Thymus (tissue), 14 donors: ENCODE measurements around the gene TFG. TPM values are rescaled to one million over a fixed set of nuclear protein-coding genes. Genes with fewer than 3 reads are reported as not detected.
A peak's percentile ranks its signal among the peaks of the same experiment; 100 is the strongest.
"Not testable (repeated sequence)": the region's sequence is repeated elsewhere in the genome, so short reads cannot be mapped to it uniquely, and the experiment has no call there.

Experiments used
- DNase-seq, 9 donors: peaks; one replicate each; pipeline ENCODE4 v3.0.0-alpha.2; 2013; ENCODE audit warnings: low spot score in 9 of 9, low read depth in 6 of 9, missing footprints in 1 of 9
- H3K27ac ChIP-seq, 2 donors: one replicate each; pipeline ENCODE4 v1.5.1; 2013; ENCODE audit warnings: control low read depth in 1 of 2, low read depth in 1 of 2, low read length in 1 of 2, mild to moderate bottlenecking in 1 of 2, moderate library complexity in 1 of 2
- H3K27me3 ChIP-seq, 2 donors: one replicate each; pipeline ENCODE4 v1.5.1; 2013; ENCODE audit warnings: low read length in 1 of 2; ENCODE audit not compliant: control insufficient read depth in 2 of 2, insufficient read depth in 1 of 2
- H3K36me3 ChIP-seq, 2 donors: one replicate each; pipeline ENCODE4 v1.5.1; 2013; ENCODE audit warnings: low read length in 1 of 2, mild to moderate bottlenecking in 1 of 2, moderate library complexity in 1 of 2; ENCODE audit not compliant: control insufficient read depth in 2 of 2, insufficient read depth in 2 of 2
- H3K4me1 ChIP-seq, 2 donors: one replicate each; pipeline ENCODE4 v1.5.1; 2013; ENCODE audit warnings: low read length in 2 of 2; ENCODE audit not compliant: control insufficient read depth in 2 of 2, insufficient read depth in 2 of 2
- H3K4me3 ChIP-seq, 2 donors: one replicate each; pipeline ENCODE4 v1.5.1; 2013; ENCODE audit warnings: low read length in 2 of 2, control low read depth in 1 of 2, mild to moderate bottlenecking in 1 of 2
- H3K9me3 ChIP-seq, 2 donors: one replicate each; pipeline ENCODE4 v1.5.1; 2013; ENCODE audit warnings: low read length in 1 of 2, mild to moderate bottlenecking in 1 of 2; ENCODE audit not compliant: control insufficient read depth in 2 of 2, insufficient read depth in 1 of 2
- WGBS: extraction: QIAGEN DNeasy Blood & Tissue Kit; methylation state at CpG from one replicate; pipeline ENCODE4 v1.1.7; 2013; 5-methylcytosine and 5-hydroxymethylcytosine counted together
- long read RNA-seq, 10 donors: transcript quantifications; one replicate each; lab custom pipeline, GENCODE V29; 2026
- polyA plus RNA-seq: library from polyadenylated mRNA; stranded (reverse); fragments of 200-250 nt; gene quantifications from one replicate; pipeline ENCODE4 v1.2.3, GENCODE V29; 2013
- total RNA-seq: library from RNA; stranded (reverse); fragments of 120-200 nt; gene quantifications from one replicate; pipeline ENCODE4 v1.2.4, GENCODE V29; 2013
- donor health status: healthy.

The TFG gene
- total RNA-seq (23.6 TPM), polyA plus RNA-seq (77.9 TPM)
- long read RNA-seq, donor 1, partial matches to known transcripts: 0 of 2 reads
- long read RNA-seq, donor 1, other reads (novel, unspliced or antisense): 0 of 2 reads
- long read RNA-seq, donor 2, transcript TFG-208 (8 exons, 1,696 nt): minor isoform, 6 of 51 reads
- long read RNA-seq, donor 2, transcript TFG-204 (8 exons, 1,783 nt): minor isoform, 9 of 51 reads
- long read RNA-seq, donor 2, transcript TFG-201 (8 exons, 1,978 nt): major isoform, 21 of 51 reads
- long read RNA-seq, donor 2, transcript TFG-206 (2 exons, 3,271 nt): minor isoform, 5 of 51 reads
- long read RNA-seq, donor 2, partial matches to known transcripts: 6 of 51 reads
- long read RNA-seq, donor 2, other reads (novel, unspliced or antisense): 0 of 51 reads
- long read RNA-seq, donor 3, transcript TFG-201 (8 exons, 1,978 nt): major isoform, 14 of 23 reads
- long read RNA-seq, donor 3, transcript TFG-208 (8 exons, 1,696 nt): minor isoform, 5 of 23 reads
- long read RNA-seq, donor 3, partial matches to known transcripts: 0 of 23 reads
- long read RNA-seq, donor 3, other reads (novel, unspliced or antisense): 0 of 23 reads
- long read RNA-seq, donor 4, transcript TFG-201 (8 exons, 1,978 nt): major isoform, 6 of 9 reads
- long read RNA-seq, donor 4, partial matches to known transcripts: 0 of 9 reads
- long read RNA-seq, donor 4, other reads (novel, unspliced or antisense): 0 of 9 reads
- long read RNA-seq, donor 5, transcript TFG-206 (2 exons, 3,271 nt): minor isoform, 10 of 43 reads
- long read RNA-seq, donor 5, transcript TFG-208 (8 exons, 1,696 nt): minor isoform, 6 of 43 reads
- long read RNA-seq, donor 5, transcript TFG-201 (8 exons, 1,978 nt): major isoform, 18 of 43 reads
- long read RNA-seq, donor 5, partial matches to known transcripts: 6 of 43 reads
- long read RNA-seq, donor 5, other reads (novel, unspliced or antisense): 0 of 43 reads
- long read RNA-seq, donor 6, transcript TFG-201 (8 exons, 1,978 nt): major isoform, 6 of 18 reads
- long read RNA-seq, donor 6, transcript TFG-204 (8 exons, 1,783 nt): minor isoform, 5 of 18 reads
- long read RNA-seq, donor 6, partial matches to known transcripts: 0 of 18 reads
- long read RNA-seq, donor 6, other reads (novel, unspliced or antisense): 0 of 18 reads
- long read RNA-seq, donor 7, transcript TFG-208 (8 exons, 1,696 nt): minor isoform, 5 of 65 reads
- long read RNA-seq, donor 7, transcript TFG-204 (8 exons, 1,783 nt): minor isoform, 5 of 65 reads
- long read RNA-seq, donor 7, transcript TFG-201 (8 exons, 1,978 nt): major isoform, 13 of 65 reads
- long read RNA-seq, donor 7, partial matches to known transcripts: 39 of 65 reads
- long read RNA-seq, donor 7, other reads (novel, unspliced or antisense): 0 of 65 reads
- long read RNA-seq, donor 8, transcript TFG-201 (8 exons, 1,978 nt): major isoform, 10 of 18 reads
- long read RNA-seq, donor 8, partial matches to known transcripts: 0 of 18 reads
- long read RNA-seq, donor 8, other reads (novel, unspliced or antisense): 0 of 18 reads
- long read RNA-seq, donor 9, partial matches to known transcripts: 0 of 11 reads
- long read RNA-seq, donor 9, other reads (novel, unspliced or antisense): 0 of 11 reads
- long read RNA-seq, donor 10, transcript TFG-201 (8 exons, 1,978 nt): minor isoform, 5 of 15 reads
- long read RNA-seq, donor 10, transcript TFG-208 (8 exons, 1,696 nt): major isoform, 6 of 15 reads
- long read RNA-seq, donor 10, partial matches to known transcripts: 0 of 15 reads
- long read RNA-seq, donor 10, other reads (novel, unspliced or antisense): 0 of 15 reads

DNA sequence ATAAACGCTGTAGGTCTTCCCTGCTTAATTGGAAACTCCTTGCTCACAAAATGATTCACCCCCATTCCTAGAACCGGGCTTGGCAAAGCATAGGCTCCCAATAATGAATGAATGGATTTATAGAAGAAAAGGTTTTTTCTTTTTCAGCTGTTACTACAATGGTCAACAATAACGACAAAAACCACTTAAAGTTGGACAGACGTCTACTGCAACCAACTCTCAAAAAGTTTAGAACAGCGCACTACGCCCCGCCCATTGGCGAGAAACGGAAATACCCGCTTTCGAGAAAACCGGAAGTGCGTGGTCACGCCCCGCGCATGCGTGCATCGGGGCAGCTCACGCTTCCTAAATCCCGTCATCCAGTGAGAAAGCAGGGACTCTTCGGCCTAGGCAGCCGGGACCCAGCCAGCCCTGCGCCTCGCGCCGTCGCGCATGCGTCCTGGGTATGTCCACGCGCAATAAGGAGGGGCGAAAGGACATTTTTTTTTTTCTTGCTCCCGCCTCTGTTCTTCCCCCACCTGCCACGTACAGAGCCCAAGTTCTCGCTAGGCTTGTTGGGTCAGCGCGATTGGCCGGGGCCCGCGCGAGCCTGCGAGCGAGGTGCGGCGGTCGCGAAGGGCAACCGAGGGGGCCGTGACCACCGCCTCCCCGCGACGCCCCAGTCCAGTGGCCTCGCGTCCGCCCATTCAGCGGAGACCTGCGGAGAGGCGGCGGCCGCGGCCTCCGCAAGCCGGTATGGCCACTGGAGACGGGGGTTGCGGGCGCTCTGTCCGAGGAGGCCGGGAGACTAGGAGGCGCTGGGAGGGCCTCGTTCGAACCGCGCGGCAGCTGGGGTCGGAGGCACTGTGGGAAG, at the start of gene TFG:
TFG (plus strand) TSS at position 506 of the 853 bp plus-strand sequence. CDS start 4,192 bp downstream, outside the sequence.
- no peaks in the 10 kb centered on the region for H3K9me3 ChIP-seq
- peak within 1 kb of the TSS; percentile 74 to 98 for H3K4me3 ChIP-seq
- H3K27ac ChIP-seq: peak within 1 kb of the TSS; percentile 90 to 97
- peaks cover 2 to 13% of the 10 kb centered on the region in 2 donors for H3K36me3 ChIP-seq
- WGBS: 1% methylated on average over 76 of the region's 76 CpGs
- DNase-seq: peak; percentile 94 to 100 (median 96)
- H3K4me1 ChIP-seq: peaks cover 9 to 10% of the 10 kb centered on the region in 2 donors
- peaks cover 0 to 3% of the 10 kb centered on the region in 2 donors for H3K27me3 ChIP-seq

DNA sequence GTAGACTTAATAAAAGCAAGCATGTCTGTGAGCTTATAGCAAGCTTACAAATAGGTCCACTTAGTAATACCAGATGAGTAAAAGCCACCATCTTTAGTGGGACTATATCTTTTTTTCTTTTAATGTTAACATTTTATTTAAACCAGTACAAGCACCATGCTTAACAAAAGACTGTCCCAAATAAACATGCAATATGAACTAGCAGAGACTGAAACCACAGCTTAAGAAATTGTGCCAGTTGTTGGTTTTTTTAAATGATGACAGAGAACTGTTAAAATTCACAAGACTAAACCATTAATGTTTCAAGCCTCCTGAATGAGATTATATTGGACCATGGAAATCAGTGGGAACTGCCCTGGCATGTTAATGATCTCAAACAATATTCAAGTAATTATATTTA, 48.0 kb upstream of the TFG start:
- not testable (repeated sequence) for H3K4me1 ChIP-seq, H3K27ac ChIP-seq, H3K36me3 ChIP-seq, DNase-seq, H3K9me3 ChIP-seq, H3K27me3 ChIP-seq, H3K4me3 ChIP-seq

DNA sequence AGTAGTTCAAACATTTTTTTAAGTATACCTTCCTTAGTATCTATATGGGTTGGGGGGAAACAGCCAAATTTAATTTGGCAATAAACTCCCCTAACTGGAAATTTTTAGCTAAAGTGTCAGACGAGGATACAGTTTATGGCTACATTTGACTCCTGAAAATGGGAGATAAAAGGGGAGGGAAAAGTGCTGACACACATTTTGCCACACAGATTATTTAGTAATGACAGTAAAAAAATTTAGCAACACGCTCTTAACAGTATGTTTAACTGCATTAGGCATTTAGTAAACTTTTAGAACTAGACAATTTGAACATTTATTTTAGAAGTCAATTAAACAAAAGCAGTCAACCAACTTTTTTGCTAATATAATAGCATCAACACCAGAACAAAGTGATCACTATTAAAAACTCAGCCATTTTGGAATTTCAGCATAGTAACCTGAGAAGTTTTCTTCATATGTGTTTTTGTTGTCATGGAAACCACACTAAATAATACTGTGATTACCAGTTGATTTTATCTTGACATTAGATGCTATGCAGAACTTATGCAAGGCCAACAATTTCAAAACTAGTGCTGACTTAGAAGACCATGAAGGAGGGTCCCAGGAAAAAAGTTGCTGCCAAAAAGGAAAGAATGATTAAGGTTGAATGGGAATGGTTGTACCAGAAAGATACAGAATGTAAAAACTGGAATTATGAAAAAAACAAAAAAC, 47.0 kb upstream of the TFG start:
- no peak overlapping the region for H3K4me3 ChIP-seq
- no peaks in the 10 kb centered on the region for H3K36me3 ChIP-seq
- WGBS: 93% methylated on average over 2 of the region's 2 CpGs
- H3K9me3 ChIP-seq: no peaks in the 10 kb centered on the region
- no peak for DNase-seq
- no peaks in the 10 kb centered on the region for H3K4me1 ChIP-seq
- H3K27ac ChIP-seq: no peak overlapping the region
- no peaks in the 10 kb centered on the region for H3K27me3 ChIP-seq

DNA sequence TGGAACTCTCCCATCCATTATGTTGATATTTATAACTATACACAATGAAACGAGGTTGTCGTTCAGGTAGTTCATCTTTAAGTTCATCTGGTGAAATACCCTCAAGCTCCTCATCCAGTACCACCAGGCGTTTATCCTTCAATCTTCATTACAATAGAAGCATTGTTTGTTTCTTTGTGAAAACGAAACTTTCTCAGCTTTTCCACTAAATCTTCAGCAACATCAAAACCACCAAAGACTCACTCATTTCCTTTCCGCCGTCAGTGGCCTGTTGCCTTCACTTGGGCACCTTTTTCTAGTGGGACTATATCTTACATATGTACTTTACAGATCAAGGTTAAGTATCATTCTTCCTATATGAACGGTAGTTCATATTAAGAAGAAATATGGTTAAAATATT, 44.1 kb upstream of the TFG start:
- peak in 4 of 9 donors; percentile 11 to 56 (median 28) for DNase-seq

DNA sequence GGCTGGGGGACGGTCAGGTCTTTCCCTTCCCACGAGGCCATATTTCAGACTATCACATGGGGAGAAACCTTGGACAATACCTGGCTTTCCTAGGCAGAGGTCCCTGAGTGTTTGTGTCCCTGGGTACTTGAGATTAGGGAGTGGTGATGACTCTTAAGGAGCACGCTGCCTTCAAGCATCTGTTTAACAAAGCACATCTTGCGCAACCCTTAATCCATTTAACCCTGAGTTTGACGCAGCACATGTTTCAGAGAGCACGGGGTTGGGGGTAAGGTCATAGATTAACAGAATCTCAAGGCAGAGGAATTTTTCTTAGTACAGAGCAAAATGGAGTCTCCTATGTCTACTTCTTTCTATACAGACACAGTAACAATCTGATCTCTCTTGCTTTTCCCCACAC, 42.6 kb upstream of the TFG start:
- WGBS: 94% methylated on average over 5 of the region's 6 CpGs
- DNase-seq, H3K4me1 ChIP-seq, H3K36me3 ChIP-seq, H3K27ac ChIP-seq, H3K9me3 ChIP-seq, H3K27me3 ChIP-seq, H3K4me3 ChIP-seq: not testable (repeated sequence)

More for the DNA sequence above, 44.1 kb upstream of the TFG start:
- H3K36me3 ChIP-seq: no peaks in the 10 kb centered on the region
- no peaks in the 10 kb centered on the region for H3K27me3 ChIP-seq
- WGBS: 23% methylated on average over 7 of the region's 7 CpGs
- H3K9me3 ChIP-seq: no peaks in the 10 kb centered on the region
- H3K4me1 ChIP-seq: no peaks in the 10 kb centered on the region
- H3K27ac ChIP-seq: no peak overlapping the region
- H3K4me3 ChIP-seq: no peak overlapping the region

DNA sequence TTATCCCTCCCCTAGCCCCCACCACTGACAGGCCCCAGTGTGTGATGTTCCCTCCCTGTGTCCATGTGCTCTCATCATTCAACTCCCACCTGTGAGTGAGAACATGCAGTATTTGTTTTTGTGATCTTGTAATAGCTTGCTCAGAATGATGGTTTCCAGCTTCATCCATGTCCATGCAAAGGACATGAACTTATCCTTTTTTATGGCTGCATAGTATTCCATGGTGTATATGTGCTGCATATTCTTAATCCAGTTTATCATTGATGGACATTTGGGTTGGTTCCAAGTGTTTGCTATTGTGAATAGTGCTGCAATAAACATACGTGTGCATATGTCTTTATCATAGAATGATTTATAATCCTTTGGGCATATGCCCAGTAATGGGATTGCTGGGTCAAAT, 42.0 kb upstream of the TFG start:
- not testable (repeated sequence) for H3K4me3 ChIP-seq, H3K27me3 ChIP-seq, H3K9me3 ChIP-seq, H3K4me1 ChIP-seq, H3K27ac ChIP-seq, DNase-seq, H3K36me3 ChIP-seq
- 97% methylated on average over 1 of the region's 1 CpG for WGBS

DNA sequence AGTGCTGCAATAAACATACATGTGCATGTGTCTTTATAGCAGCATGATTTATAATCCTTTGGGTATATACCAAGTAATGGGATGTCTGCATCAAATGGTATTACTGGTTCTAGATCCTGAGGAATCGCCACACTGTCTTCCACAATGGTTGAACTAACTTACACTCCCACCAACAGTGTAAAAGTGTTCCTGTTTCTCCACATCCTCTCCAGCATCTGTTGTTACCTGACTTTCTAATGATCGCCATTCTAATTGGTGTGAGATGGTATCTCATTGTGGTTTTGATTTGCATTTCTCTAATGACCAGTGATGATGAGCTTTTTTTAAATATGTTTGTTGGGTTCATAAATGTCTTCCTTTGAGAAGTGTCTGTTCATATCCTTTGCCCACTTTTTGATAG, 38.3 kb upstream of the TFG start:
- H3K4me1 ChIP-seq, H3K9me3 ChIP-seq, H3K4me3 ChIP-seq, H3K27me3 ChIP-seq, DNase-seq, H3K36me3 ChIP-seq, H3K27ac ChIP-seq: not testable (repeated sequence)
- 98% methylated on average over 2 of the region's 2 CpGs for WGBS
